RWPE2 (cell line): ENCODE results near the gene TRIM50.

Experiments
- ATAC-seq: fragments of 200-7000 bp; cut with Tn5 transposase; 3 replicates; pipeline ENCODE4 v1.9.1; 2021; ENCODE audit warnings: low read depth
- DNase-seq: peaks from one replicate; pipeline ENCODE4 v3.0.0-alpha.2; 2020; ENCODE audit warnings: low spot score
- H3K27ac ChIP-seq: fragments of 450-650 bp; 2 replicates; pipeline ENCODE4 v1.5.1; 2017; ENCODE audit warnings: mild to moderate bottlenecking; ENCODE audit not compliant: poor library complexity, severe bottlenecking
- H3K27me3 ChIP-seq: fragments of 250-450 bp; sonication (Bioruptor Pico); 2 replicates; pipeline ENCODE4 v1.5.1; 2021; ENCODE audit warnings: mild to moderate bottlenecking, moderate library complexity; ENCODE audit not compliant: insufficient read depth, poor library complexity, severe bottlenecking
- H3K36me3 ChIP-seq: fragments of 250-450 bp; sonication (Bioruptor Pico); 2 replicates; pipeline ENCODE4 v1.5.1; 2020; ENCODE audit warnings: low read depth, mild to moderate bottlenecking, moderate library complexity
- H3K4me1 ChIP-seq: fragments of 250-450 bp; sonication (Bioruptor Pico); 2 replicates; pipeline ENCODE4 v1.5.1; 2021; ENCODE audit warnings: mild to moderate bottlenecking, moderate library complexity; ENCODE audit not compliant: insufficient read depth, poor library complexity, severe bottlenecking
- H3K4me3 ChIP-seq: fragments of 250-450 bp; sonication (Bioruptor Pico); 2 replicates; pipeline ENCODE4 v1.5.1; 2021; ENCODE audit warnings: mild to moderate bottlenecking, moderate library complexity; ENCODE audit not compliant: severe bottlenecking
- H3K9me3 ChIP-seq: fragments of 250-450 bp; sonication (Bioruptor Pico); 2 replicates; pipeline ENCODE4 v1.5.1; 2021; ENCODE audit warnings: mild to moderate bottlenecking, moderate library complexity; ENCODE audit not compliant: severe bottlenecking
- TF ChIP-seq, protein P1 (sequence below): fragments of 450-650 bp; IDR thresholded peaks from one replicate; pipeline ENCODE4 v1.5.1; 2017; ENCODE audit warnings: mild to moderate bottlenecking, moderate library complexity; ENCODE audit not compliant: poor library complexity, severe bottlenecking

The TRIM50 gene

DNA sequence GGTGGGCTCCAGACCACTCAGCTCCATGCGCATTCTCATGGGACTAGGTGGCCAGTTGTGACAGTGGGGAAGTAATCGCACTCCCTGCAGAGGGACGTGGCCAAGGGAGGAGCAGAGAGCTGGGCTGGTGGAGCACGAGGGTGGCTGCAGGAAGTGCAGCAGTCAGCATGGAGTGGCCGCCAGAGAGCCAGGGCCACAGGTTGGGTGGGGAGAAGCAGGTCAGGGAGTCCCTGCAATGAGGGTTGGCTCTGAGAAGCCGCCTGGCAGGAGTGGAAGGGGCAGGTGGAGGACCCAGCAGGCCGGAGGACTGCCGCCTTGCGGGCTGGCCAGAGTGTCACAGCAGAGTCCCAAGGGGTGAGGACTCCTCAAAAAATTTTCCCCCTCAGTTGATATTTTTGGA is 26.3 kb upstream of the TRIM50 start:
- Histone ChIP-seq H3K4me3 (no peak overlapping the region), H3K36me3 (no peaks in the 10 kb centered on the region), H3K27me3 (no peaks in the 10 kb centered on the region), H3K4me1 (peaks cover 3% of the 10 kb centered on the region), H3K27ac (no peak overlapping the region), H3K9me3 (no peaks in the 10 kb centered on the region)
- no peak for ATAC-seq
- no peak for DNase-seq
- TF ChIP-seq, protein P1, sequence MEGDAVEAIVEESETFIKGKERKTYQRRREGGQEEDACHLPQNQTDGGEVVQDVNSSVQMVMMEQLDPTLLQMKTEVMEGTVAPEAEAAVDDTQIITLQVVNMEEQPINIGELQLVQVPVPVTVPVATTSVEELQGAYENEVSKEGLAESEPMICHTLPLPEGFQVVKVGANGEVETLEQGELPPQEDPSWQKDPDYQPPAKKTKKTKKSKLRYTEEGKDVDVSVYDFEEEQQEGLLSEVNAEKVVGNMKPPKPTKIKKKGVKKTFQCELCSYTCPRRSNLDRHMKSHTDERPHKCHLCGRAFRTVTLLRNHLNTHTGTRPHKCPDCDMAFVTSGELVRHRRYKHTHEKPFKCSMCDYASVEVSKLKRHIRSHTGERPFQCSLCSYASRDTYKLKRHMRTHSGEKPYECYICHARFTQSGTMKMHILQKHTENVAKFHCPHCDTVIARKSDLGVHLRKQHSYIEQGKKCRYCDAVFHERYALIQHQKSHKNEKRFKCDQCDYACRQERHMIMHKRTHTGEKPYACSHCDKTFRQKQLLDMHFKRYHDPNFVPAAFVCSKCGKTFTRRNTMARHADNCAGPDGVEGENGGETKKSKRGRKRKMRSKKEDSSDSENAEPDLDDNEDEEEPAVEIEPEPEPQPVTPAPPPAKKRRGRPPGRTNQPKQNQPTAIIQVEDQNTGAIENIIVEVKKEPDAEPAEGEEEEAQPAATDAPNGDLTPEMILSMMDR, result no peak

DNA sequence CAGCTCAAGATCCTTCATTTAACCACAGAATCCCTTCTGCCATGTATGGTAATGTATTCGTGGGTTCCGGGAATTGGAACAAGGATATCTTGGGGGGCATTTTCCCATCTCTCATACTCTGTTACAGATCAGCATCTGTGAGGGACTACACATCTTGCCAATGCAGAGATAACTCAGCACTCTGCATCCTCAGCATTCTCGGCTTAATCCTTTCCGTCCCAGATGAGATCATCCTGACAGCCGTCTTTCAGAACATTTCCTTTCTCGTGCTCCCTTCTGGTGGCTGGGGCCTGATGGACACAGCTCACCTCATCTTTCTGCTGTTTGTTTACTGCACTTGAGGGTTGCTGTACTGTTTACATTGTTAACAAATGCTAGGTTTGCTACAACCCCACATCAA is 25.4 kb upstream of the TRIM50 start:
- TF ChIP-seq, protein P1, result no peak
- Histone ChIP-seq H3K36me3 (no peaks in the 10 kb centered on the region), H3K9me3 (no peaks in the 10 kb centered on the region), H3K27ac (no peak overlapping the region), H3K27me3 (no peaks in the 10 kb centered on the region), H3K4me3 (no peak overlapping the region), H3K4me1 (peaks cover under 1% of the 10 kb centered on the region)
- ATAC-seq (no peak), DNase-seq (no peak)

- TF ChIP-seq, protein P1, result no peak
- Histone ChIP-seq H3K4me1 (no peaks in the 10 kb centered on the region), H3K9me3 (no peaks in the 10 kb centered on the region), H3K36me3 (no peaks in the 10 kb centered on the region), H3K27ac (no peak overlapping the region), H3K27me3 (no peaks in the 10 kb centered on the region), H3K4me3 (no peak overlapping the region)
- no peak for ATAC-seq
- no peak for DNase-seq
These were observed 24.9 kb upstream of the TRIM50 start for GRCh38 chr7:73352784-73353183.

DNA sequence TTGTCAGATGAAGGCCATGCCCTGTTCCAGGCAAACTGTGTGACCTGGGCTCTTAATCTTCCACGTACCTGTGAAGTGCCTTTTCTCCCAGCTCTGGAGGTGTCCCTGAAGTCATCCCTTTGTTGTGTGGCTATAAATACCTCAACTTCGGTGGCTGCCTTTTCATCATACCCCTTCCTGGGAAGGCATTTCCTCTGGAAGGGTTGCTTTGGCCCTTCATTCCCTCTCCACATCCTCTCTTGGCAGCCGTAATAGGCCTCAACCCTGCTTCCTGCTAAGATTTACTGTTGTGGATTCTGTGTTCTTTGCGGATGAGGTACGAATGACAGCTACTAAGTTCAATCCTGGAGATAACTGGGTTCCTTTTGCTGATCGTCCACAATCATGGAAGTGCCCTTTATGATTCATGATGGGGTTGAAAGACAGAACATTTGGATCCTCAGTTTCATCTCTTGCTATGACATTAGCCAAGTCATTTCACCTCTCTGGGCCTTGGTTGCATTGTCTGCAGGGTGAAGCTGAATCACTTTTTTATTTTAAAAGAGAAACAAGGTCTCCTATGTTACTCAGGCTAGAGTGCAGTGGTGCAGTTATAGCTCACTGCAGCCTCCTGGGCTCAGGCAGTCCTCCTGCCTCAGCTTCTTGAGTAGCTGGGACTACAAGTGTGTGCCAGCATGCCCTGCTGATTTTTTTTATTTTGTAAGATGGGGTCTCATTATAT is 23.7 kb upstream of the TRIM50 start:
- H3K9me3 ChIP-seq, result no peaks in the 10 kb centered on the region
- no peak overlapping the region for H3K27ac ChIP-seq
- no peaks in the 10 kb centered on the region for H3K27me3 ChIP-seq
- no peak for DNase-seq
- no peak for ATAC-seq
- TF ChIP-seq, protein P1, result no peak
- no peak overlapping the region for H3K4me3 ChIP-seq
- no peaks in the 10 kb centered on the region for H3K36me3 ChIP-seq
- H3K4me1 ChIP-seq, result no peaks in the 10 kb centered on the region

DNA sequence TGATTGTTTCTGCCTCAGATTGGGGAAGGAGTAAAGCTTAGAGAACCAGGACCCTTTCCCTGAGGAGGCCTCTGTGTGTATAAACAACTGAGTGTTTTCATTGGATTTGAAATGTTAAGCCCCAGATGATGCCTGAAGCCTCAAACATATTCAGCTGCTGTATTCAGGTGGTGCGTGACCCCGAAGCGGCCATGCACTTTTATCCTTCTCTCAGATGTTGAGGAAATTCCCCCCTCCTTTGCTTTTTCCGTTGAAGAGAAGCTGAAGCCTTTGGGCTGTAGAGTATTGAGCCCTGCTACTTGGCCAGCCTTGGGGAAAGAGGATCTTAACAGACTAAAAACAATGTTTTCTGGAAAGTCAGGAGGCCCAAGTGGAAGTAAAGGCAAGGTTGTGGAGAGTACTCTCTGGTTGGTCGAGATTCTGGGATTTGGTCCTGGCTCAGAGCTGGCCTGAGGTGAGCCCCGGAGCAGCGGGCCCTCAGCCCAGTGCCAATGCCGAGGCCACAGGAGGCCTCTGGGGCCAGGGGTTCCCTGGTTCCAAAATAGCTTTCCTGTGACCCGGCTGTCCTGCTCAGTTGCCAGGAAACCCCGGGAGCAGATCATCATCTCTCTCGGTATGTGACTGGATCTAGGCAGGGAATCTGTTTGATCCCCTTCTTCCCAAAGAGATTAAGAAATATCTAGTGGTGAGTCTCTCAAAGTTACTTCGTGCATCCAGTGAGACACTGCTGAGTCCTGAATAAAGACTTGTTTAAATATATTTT is 22.6 kb upstream of the TRIM50 start:
- no peaks in the 10 kb centered on the region for H3K36me3 ChIP-seq
- H3K27ac ChIP-seq, result no peak overlapping the region
- H3K9me3 ChIP-seq, result no peaks in the 10 kb centered on the region
- no peak for DNase-seq
- no peak overlapping the region for H3K4me3 ChIP-seq
- TF ChIP-seq, protein P1, result no peak
- ATAC-seq, result no peak
- H3K4me1 ChIP-seq, result no peaks in the 10 kb centered on the region
- no peaks in the 10 kb centered on the region for H3K27me3 ChIP-seq
